ENCODE data around the gene TRPM4. TPM values are rescaled to one million over a fixed set of nuclear protein-coding genes. Genes with fewer than 3 reads are reported as not detected.
"Not testable (repeated sequence)": the region's sequence is repeated elsewhere in the genome, so short reads cannot be mapped to it uniquely, and the experiment has no call there.

TRPM4 gene
- total and polyA plus RNA-seq, 2 donors (not counting 3 experiments of a cell fraction or from before 2014, with no cell fraction given) = 17.6 to 38.9 TPM

- no peak overlapping the region for H2AFZ ChIP-seq (ENCODE audit: low read depth, low read length)
- H3K36me3 ChIP-seq (ENCODE audit: control insufficient read depth in 2 of 2, extremely low read depth in 1 of 2, insufficient read depth in 2 of 2, low read length in 2 of 2) = peaks cover 0 to 13% of the 10 kb centered on the region in 2 experiments
- no peaks in the 10 kb centered on the region for H3K9me1 ChIP-seq (replicated peaks; ENCODE audit: control insufficient read depth, extremely low read depth, insufficient read depth, low read length)
- H3K9me3 ChIP-seq (replicated peaks; ENCODE audit: control insufficient read depth, insufficient read depth, low read length) = no peaks in the 10 kb centered on the region
- POLR2A ChIA-PET = no interaction called here
- CTCF ChIA-PET = interaction anchor here (1.1 to 1.5 kb wide), 2 partner anchors 99 to 107 kb away, joined by 3 to 4 read pairs; no protein-coding TSS in a partner anchor
- TF ChIP-seq GATA2 (IDR thresholded peaks at IDR 0.05; ENCODE audit: insufficient read depth, insufficient read length, low read depth, low read length) (no peak), MAX (IDR thresholded peaks at IDR 0.05; ENCODE audit: insufficient read depth, insufficient read length) (no peak), MYC (IDR thresholded peaks at IDR 0.05; ENCODE audit: low read depth, low read length) (no peak), FOS (IDR thresholded peaks at IDR 0.05; ENCODE audit: borderline replicate concordance, insufficient read depth, low read length) (no peak), CTCF (IDR thresholded peaks at IDR 0.05; ENCODE audit: extremely low read depth in 1 of 2, insufficient read depth in 1 of 2, low read depth in 1 of 2, low read length in 2 of 2) (no peak), POLR2AphosphoS5 (IDR thresholded peaks at IDR 0.05; ENCODE audit: insufficient read depth, low read depth, low read length) (no peak), JUN (IDR thresholded peaks at IDR 0.05; ENCODE audit: borderline replicate concordance, insufficient read depth, insufficient read length, low read depth) (no peak), POLR2A (IDR thresholded peaks at IDR 0.05; ENCODE audit: low read depth, low read length) (no peak), EZH2 (IDR thresholded peaks at IDR 0.05; ENCODE audit: borderline replicate concordance, low read depth, low read length, severe bottlenecking) (no peak)
- no peak overlapping the region for H3K9ac ChIP-seq (replicated peaks; ENCODE audit: extremely low read depth, insufficient read depth, low read length)
- FAIRE-seq (no peak), DNase-seq (ENCODE audit: low read depth, low spot score) (no peak)
- no peaks in the 10 kb centered on the region for H3K4me1 ChIP-seq (ENCODE audit: control insufficient read depth, extremely low read depth, insufficient read depth, low read length)
- BruUV-seq (replicated peaks) = no TSS peak
- no peaks in the 10 kb centered on the region for H3K27me3 ChIP-seq (ENCODE audit: control insufficient read depth in 2 of 2, insufficient read depth in 2 of 2, low read length in 2 of 2)
- no peaks in the 10 kb centered on the region for H4K20me1 ChIP-seq (replicated peaks; ENCODE audit: control insufficient read depth, extremely low read depth, insufficient read depth, low read length)
- H3K27ac ChIP-seq (ENCODE audit: insufficient read depth, low read depth, low read length) = no peak overlapping the region
- intact Hi-C loops (cut with micrococcal nuclease) (no loop called here), dilution Hi-C loops (cut with MboI; ENCODE audit: extremely low pct_ligation_motif_present, low sequenced_read_pairs) (no loop called here)
- H3K4me3 ChIP-seq (replicated peaks in 1 of 3; ENCODE audit: insufficient read depth in 1 of 3, low read depth in 1 of 3, low read length in 3 of 3) = no peak overlapping the region
- H3K4me2 ChIP-seq (ENCODE audit: insufficient read depth, low read length) = no peak overlapping the region
- no peaks in the 10 kb centered on the region for H3K79me2 ChIP-seq (ENCODE audit: control insufficient read depth, insufficient read depth, low read length)
These were observed 47.5 kb downstream of the TRPM4 start for GRCh38 chr19:49205114-49205513.

DNA sequence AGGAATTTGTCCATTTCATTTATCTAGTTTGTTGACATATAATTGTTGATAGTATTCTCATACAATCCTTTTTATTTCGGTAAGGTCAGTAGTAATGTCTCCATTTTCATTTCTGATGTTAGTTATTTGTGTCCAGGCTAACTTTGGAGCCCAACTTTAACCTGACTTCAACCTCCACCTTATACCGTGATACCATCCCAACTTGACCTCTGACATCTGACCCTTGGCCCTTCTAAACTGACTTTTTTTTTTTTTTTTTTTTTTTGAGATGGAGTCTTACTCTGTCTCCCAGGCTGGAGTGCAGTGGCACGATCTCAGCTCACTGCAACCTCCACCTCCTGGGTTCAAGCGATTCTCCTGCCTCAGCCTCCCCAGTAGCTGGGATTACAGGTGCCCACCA, 51.9 kb downstream of the TRPM4 start:
- BruUV-seq (replicated peaks); H3K9ac ChIP-seq (replicated peaks; ENCODE audit: extremely low read depth, insufficient read depth, low read length); H3K9me3 ChIP-seq (replicated peaks; ENCODE audit: control insufficient read depth, insufficient read depth, low read length); H3K4me1 ChIP-seq (ENCODE audit: control insufficient read depth, extremely low read depth, insufficient read depth, low read length); FAIRE-seq; H3K4me2 ChIP-seq (ENCODE audit: insufficient read depth, low read length); H3K79me2 ChIP-seq (ENCODE audit: control insufficient read depth, insufficient read depth, low read length); dilution Hi-C loops (cut with MboI; ENCODE audit: extremely low pct_ligation_motif_present, low sequenced_read_pairs); H4K20me1 ChIP-seq (replicated peaks; ENCODE audit: control insufficient read depth, extremely low read depth, insufficient read depth, low read length); H3K9me1 ChIP-seq (replicated peaks; ENCODE audit: control insufficient read depth, extremely low read depth, insufficient read depth, low read length); DNase-seq (ENCODE audit: low read depth, low spot score); POLR2A ChIA-PET; H2AFZ ChIP-seq (ENCODE audit: low read depth, low read length); H3K27me3 ChIP-seq (ENCODE audit: control insufficient read depth in 2 of 2, insufficient read depth in 2 of 2, low read length in 2 of 2); H3K36me3 ChIP-seq (ENCODE audit: control insufficient read depth in 2 of 2, extremely low read depth in 1 of 2, insufficient read depth in 2 of 2, low read length in 2 of 2); H3K4me3 ChIP-seq (replicated peaks in 1 of 3; ENCODE audit: insufficient read depth in 1 of 3, low read depth in 1 of 3, low read length in 3 of 3); H3K27ac ChIP-seq (ENCODE audit: insufficient read depth, low read depth, low read length): not testable (repeated sequence)
- CTCF ChIA-PET = interaction anchor here (0.7 to 3.4 kb wide), 5 partner anchors 10 to 110 kb away, joined by 3 to 85 read pairs (median 10); no protein-coding TSS in a partner anchor
- intact Hi-C loops (cut with micrococcal nuclease) = loop anchor here (2.0 kb wide), 1 partner anchor 59 kb away; no protein-coding TSS in a partner anchor

Data from endothelial cell of umbilical vein (primary cell).